ES-I3 (cell line): ENCODE results near the gene CSNK1A1L.

Source experiments
- H3K36me3 ChIP-seq: 2 replicates; pipeline ENCODE4 v1.6.1; 2013; ENCODE audit warnings: mild to moderate bottlenecking, low read length, control low read depth, moderate library complexity; ENCODE audit not compliant: insufficient read depth
- H3K4me1 ChIP-seq: 2 replicates; pipeline ENCODE4 v1.6.1; 2013; ENCODE audit warnings: mild to moderate bottlenecking, control low read depth, low read length; ENCODE audit not compliant: insufficient read depth
- H3K9ac ChIP-seq: 2 replicates; pipeline ENCODE4 v1.6.1; 2013; ENCODE audit warnings: low read depth, mild to moderate bottlenecking, low read length, moderate library complexity
- H3K9me3 ChIP-seq: 2 replicates; pipeline ENCODE4 v1.6.1; 2013; ENCODE audit warnings: mild to moderate bottlenecking, low read length, moderate library complexity; ENCODE audit not compliant: control insufficient read depth, insufficient read depth

Gene CSNK1A1L

DNA sequence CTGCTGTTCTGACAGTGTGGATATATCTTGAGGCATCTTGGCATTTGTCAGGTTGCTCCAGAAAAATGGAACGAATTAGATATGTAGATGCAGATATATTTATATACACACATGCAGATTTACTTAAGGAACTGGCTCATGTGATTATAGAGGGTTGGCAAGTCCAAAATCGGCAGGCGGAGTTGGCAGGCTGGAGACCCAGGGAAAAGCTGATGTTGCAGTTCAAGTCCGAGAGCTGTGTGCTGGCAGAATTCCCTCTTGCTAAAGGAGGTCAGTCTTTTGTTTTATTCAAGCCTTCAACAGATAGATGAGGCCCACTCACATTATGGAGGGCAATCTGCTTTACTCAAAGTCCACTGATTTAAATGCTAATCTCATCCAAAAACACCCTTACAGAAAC lies 24.4 kb upstream of the CSNK1A1L start:
- Histone ChIP-seq H3K9me3 (no peaks in the 10 kb centered on the region), H3K4me1 (no peaks in the 10 kb centered on the region), H3K9ac (no peak overlapping the region), H3K36me3 (no peaks in the 10 kb centered on the region)

DNA sequence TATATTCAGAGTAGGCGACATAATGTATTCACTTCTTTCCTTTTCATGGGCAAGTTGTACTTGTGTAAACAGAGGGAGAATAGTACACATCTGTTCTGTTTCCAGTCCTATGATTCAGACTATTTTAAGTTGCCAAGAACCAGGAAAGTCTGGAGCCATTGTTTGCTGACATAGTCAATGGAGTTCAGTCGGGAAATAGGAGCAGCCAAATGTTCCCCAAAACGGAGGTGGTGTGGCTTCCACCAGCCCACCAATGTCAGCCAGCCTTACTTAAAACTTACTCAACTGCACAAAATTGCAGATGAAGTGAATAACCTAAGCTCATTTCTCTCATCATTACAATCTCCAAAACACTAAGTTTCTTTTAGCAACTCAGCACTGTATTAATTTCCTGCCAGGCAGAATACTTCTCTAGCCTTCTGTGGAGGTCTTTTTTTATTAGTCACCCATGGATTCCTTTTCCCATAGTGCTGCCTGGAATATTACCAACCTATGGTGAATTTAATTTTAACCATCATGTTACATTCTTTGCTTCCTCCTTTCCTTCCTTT lies 22.3 kb upstream of the CSNK1A1L start:
- H3K9ac ChIP-seq: no peak overlapping the region
- H3K4me1 ChIP-seq: no peaks in the 10 kb centered on the region
- no peaks in the 10 kb centered on the region for H3K36me3 ChIP-seq
- no peaks in the 10 kb centered on the region; the same call in 1 of the 2 replicates for H3K9me3 ChIP-seq

DNA sequence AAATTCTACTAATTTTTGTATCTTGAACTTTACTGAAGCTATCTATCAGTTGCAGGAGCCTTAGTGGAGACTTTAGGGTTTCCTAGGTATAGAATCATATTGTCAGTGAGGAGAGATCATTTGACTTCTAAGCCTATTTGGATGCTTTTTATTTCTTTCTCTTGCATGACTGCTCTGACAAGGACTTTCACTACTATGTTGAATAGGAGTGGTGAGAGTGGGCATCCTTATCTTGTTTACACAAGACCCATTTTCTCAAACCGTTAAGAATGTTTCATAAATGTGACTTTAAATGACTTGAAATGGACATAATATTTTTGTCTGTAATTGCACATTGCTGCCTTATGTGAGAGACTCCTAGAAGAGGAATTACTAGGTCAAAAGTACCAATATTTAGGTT lies 17.9 kb upstream of the CSNK1A1L start:
- Histone ChIP-seq H3K9ac (no peak overlapping the region), H3K9me3 (no peaks in the 10 kb centered on the region; the same call in 1 of the 2 replicates), H3K36me3 (no peaks in the 10 kb centered on the region), H3K4me1 (no peaks in the 10 kb centered on the region)

DNA sequence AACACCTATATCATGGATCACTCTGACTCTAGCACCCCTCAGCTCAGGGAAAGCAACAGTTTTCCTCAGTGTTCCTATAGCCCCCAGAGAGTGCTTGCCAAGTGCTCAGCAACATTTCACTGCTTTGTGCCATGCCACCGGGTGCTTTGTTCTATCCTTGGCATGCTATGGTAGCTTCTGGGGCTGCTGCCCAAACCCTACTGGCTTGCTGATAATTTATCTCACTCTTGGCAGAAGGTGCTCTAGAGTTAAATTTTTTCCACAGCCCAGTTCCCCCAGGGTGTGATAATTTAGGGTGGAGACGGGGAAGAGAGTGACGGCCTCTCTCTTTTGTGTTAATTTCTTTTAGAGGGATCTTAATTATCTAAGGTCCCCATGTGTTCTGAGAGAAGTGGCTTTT lies 12.6 kb upstream of the CSNK1A1L start:
- Histone ChIP-seq H3K9ac (no peak overlapping the region), H3K9me3 (no peaks in the 10 kb centered on the region), H3K36me3 (no peaks in the 10 kb centered on the region), H3K4me1 (no peaks in the 10 kb centered on the region)

DNA sequence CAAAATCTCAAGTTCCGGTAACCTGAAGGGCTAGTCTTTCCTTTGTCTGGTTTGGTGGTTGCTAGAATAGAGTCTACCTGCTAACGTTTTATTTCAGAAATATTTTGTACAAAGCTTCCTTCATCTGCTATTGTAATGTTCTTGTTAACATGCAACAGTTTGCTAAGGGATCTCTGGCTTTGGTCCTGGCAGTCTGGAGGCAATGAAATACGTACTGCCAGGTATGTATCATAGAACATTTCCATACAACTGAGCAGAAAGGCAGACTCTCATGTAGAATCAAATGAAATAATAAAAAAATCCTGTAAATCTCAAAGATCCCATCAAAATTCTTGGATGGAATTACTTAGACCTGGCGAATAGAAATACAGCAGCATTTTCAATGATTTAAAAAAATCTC lies 8.8 kb upstream of the CSNK1A1L start:
- Histone ChIP-seq H3K4me1 (no peaks in the 10 kb centered on the region), H3K9ac (no peak overlapping the region), H3K36me3 (no peaks in the 10 kb centered on the region), H3K9me3 (no peaks in the 10 kb centered on the region)

DNA sequence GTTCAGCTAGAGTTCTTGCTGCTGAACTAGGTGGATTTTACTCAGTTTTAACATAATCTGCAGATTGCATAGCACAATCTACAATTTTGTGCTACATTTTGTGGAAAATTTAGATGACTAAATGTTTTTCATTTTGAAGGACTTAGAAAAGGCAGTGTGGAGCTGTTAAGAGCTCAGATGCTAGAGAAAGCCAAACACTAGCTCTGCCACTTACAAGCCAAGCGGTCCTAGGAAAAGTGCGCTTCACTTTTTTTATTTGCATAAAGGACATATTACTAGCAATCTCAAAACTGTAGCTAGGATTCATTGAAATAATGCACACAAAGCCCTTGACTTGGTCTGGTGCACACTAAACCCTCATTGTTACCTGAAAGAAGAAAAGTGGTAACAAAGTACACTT lies 8.1 kb upstream of the CSNK1A1L start:
- H3K4me1 ChIP-seq: no peaks in the 10 kb centered on the region
- H3K9me3 ChIP-seq: no peaks in the 10 kb centered on the region
- H3K36me3 ChIP-seq: no peaks in the 10 kb centered on the region
- no peak overlapping the region for H3K9ac ChIP-seq

DNA sequence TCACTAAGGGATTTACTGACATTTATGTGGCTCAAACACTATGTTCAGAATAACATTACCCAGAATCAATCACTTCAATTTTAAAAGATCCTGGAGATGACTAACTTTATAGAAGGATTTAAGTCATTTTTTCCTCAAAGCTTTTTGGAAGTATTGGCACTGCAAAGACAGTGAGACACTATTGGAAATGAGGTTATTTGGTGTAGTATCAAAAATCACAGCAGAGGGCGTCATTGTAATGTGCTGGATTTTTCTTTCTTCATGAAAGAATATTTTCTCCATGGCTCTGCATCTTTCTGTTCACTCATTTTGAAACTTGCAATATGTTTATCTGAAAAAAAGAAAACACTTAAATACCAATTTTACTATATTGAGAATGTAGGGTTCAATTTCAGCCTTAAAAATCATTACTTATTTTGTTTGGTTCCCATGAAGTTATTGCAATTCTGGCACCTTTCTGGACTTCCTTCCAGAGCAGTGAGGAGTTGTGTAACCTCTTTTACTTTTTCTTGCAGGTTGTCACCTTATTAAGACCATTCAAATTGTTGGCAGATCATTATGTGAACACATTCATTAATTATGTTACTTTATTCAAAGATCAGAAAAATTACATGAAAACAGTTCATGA lies 3.7 kb upstream of the CSNK1A1L start:
- Histone ChIP-seq H3K9me3 (no peaks in the 10 kb centered on the region; the same call in 1 of the 2 replicates), H3K9ac (no peak overlapping the region), H3K36me3 (no peaks in the 10 kb centered on the region), H3K4me1 (peaks cover 16% of the 10 kb centered on the region)

DNA sequence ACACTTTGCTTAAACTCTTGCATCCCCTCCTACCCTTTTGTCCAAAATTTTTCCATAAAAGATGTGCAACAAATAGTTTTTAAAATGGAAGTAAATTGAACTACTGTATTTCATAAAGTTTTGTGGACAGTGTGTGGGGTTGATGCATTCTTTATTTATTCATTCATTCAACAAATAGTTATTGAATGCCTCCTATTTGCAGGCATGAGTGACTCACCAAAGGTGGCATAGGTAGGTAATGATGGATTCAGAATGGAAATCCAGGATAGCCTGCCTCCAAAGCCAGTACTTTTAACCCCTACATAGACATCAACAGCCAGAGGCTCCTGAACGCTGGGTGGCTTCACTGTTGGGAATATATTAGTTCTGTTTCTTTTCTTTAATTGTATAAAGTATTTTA lies 2.4 kb upstream of the CSNK1A1L start:
- Histone ChIP-seq H3K9me3 (no peaks in the 10 kb centered on the region; the same call in 1 of the 2 replicates), H3K4me1 (peaks cover 19% of the 10 kb centered on the region), H3K36me3 (no peaks in the 10 kb centered on the region), H3K9ac (no peak overlapping the region)

DNA sequence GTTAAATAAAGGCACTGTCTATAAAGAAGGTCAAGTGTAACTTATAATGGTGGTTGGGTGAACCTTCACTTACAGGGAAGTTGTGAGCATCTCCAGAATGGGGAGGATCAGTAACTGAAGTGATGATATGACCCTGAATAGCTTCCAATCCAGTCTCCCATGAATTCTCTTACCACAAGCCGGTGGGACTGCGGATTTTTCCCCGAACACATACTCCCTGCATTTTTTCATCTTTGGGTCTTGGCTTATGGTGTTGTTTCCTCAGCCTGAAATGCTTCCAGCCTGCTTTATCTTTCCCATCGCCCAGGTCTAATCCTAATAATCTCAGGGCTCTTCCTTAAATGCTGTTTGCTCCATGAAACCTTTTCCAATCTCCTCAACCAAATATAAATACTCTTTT lies 2.0 kb upstream of the CSNK1A1L start:
- peaks cover 23% of the 10 kb centered on the region for H3K4me1 ChIP-seq
- H3K9me3 ChIP-seq: no peaks in the 10 kb centered on the region; the same call in 1 of the 2 replicates
- no peak overlapping the region for H3K9ac ChIP-seq
- no peaks in the 10 kb centered on the region for H3K36me3 ChIP-seq

DNA sequence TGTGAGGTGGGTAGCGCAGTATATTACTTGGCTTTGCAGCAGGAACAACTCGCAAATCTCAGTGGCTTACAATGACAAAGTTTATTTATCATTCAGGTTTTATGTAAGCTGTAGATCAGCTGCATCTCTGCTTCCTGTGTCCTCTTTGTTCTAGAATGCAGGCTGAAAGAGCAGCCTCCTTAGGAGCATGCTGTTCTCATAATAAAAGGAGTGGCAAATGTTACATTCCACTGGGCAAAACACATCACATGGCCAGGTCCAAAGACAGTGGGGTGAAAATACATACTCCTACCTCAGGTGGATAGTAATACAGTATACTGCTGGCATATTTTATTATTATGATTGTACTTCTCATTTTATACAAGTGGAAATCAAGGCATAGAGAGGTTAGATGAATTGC lies 1.2 kb upstream of the CSNK1A1L start:
- Histone ChIP-seq H3K4me1 (peaks cover 25% of the 10 kb centered on the region), H3K9ac (no peak overlapping the region)

DNA sequence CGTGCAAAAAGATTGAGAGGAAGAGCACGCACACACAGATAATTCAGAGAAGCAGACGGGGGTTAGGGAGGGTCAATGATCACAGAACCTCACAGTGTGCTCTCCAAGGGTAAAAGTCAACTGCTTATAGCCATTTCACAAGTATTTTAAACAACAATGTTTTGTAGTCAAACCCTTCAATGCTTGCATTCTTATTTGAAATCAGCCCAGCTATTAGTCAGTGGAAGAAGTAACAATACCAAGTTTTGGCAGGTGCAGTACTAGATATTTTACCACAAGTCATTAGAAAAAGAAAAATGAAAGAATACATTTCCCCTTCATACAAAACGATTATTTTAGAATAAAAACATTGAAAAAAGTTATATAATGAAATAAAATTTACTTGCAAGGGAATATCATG lies 2.6 kb downstream of the CSNK1A1L start:
- no peaks in the 10 kb centered on the region; the same call in 1 of the 2 replicates for H3K9me3 ChIP-seq
- no peaks in the 10 kb centered on the region for H3K36me3 ChIP-seq
- H3K4me1 ChIP-seq: peaks cover 25% of the 10 kb centered on the region
- H3K9ac ChIP-seq: no peak overlapping the region

More for the DNA sequence above, 1.2 kb upstream of the CSNK1A1L start:
- Histone ChIP-seq H3K9me3 (no peaks in the 10 kb centered on the region; the same call in 1 of the 2 replicates), H3K36me3 (no peaks in the 10 kb centered on the region)

DNA sequence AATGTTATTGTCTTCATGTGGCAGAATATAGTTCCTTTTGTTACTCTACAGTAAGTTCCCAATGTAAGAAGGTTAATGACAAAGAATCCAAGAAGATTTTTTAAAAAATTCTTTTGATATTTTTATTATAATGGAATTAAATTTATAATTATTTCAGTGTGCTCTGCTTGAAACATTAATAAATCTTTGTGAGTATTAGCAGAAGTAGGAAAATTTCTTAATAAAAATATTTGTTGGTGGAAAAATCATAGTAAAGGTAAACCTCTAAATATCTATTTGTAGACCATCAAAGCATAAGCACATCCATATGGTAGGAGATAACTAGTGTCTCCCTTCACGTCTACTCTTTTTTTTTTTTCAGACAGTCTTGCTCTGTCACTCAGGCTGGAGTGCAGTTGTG lies 4.3 kb downstream of the CSNK1A1L start:
- Histone ChIP-seq H3K9ac (no peak overlapping the region), H3K9me3 (no peaks in the 10 kb centered on the region; the same call in 1 of the 2 replicates), H3K4me1 (peaks cover 10% of the 10 kb centered on the region), H3K36me3 (no peaks in the 10 kb centered on the region)

DNA sequence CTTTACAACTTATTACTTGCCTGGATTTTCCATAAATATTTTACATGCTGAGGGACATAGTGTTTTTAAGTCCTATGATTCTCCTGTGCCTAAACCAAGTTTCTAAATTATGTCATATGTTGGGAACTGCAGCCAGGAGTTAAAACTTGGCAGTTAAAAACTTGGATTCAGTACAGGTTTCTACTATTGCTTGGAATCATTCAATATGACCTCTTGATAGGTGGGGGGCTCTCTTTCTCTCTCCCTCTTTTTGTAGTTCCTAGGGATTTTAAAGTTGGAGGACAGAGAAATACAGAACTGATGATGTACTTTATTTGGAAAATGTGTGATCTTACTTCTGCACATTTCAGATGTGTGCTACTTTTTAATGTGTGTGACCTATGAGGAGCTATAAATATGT lies 4.7 kb downstream of the CSNK1A1L start:
- no peaks in the 10 kb centered on the region; the same call in 1 of the 2 replicates for H3K9me3 ChIP-seq
- peaks cover 9% of the 10 kb centered on the region; the same call in 1 of the 2 replicates for H3K4me1 ChIP-seq
- H3K36me3 ChIP-seq: no peaks in the 10 kb centered on the region
- no peak overlapping the region for H3K9ac ChIP-seq

DNA sequence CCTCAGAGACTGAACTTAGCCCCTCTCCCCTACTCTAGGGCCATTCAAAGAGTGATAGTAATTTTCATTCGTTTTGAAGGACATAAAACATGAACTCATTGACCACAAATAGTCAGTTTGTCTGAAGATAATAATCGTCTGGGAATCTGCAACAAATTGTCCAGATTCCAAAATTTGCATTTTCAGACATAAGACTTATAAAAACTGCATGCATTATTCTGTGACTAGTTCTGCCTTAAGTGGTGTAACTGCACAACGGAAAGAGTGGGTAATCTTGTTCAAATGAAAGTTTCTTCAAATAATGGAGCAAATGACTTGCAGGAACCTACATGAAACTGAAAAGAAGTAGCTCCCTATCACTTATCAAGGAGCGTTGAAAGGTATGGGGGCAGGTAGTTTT lies 8.4 kb downstream of the CSNK1A1L start:
- Histone ChIP-seq H3K36me3 (no peaks in the 10 kb centered on the region), H3K9ac (no peak overlapping the region), H3K9me3 (no peaks in the 10 kb centered on the region), H3K4me1 (no peaks in the 10 kb centered on the region)

DNA sequence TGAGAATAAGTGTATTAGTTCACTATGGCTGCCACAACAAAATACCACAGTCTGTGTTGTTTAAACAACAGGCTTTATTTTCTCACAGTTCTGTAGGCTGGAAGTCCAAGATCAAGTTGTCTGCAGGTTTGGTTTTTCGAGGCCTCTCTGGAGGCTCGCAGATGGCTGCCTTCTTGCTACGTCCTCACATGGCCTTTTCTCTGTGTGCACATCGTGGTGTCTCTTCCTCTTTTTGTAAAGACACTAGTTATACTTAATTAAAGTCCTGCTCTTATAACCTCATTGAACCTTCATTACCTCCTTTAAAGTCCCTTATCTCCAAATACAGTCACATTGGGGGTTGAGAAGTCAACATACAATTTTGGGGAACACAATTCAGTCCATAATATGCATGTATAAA lies 10.6 kb downstream of the CSNK1A1L start:
- Histone ChIP-seq H3K4me1 (no peaks in the 10 kb centered on the region), H3K36me3 (no peaks in the 10 kb centered on the region), H3K9me3 (no peaks in the 10 kb centered on the region), H3K9ac (no peak overlapping the region)
